Ishikawa (cell line): ENCODE results near the gene NDUFAF8.

ENCODE experiments used
- CEBPB ChIP-seq: IDR thresholded peaks from 2 replicates; pipeline ENCODE4 v1.6.1; 2012
- CREB1 ChIP-seq: IDR thresholded peaks from 2 replicates; pipeline ENCODE4 v1.6.1; 2012; ENCODE audit warnings: low read depth
- EP300 ChIP-seq: IDR thresholded peaks from 2 replicates; pipeline ENCODE4 v1.6.1; 2012; ENCODE audit warnings: borderline replicate concordance
- RAD21 ChIP-seq: IDR thresholded peaks from 2 replicates; pipeline ENCODE4 v1.6.1; 2012; ENCODE audit warnings: low read depth
- TAF1 ChIP-seq: IDR thresholded peaks from 2 replicates; pipeline ENCODE4 v1.6.1; 2012; ENCODE audit warnings: low read depth, mild to moderate bottlenecking
- YY1 ChIP-seq: IDR thresholded peaks from 2 replicates; pipeline ENCODE4 v1.6.1; 2012; ENCODE audit warnings: low read depth
- TF ChIP-seq, protein P1 (sequence below): IDR thresholded peaks from 2 replicates; pipeline ENCODE4 v1.6.1; 2012; ENCODE audit warnings: low read depth, mild to moderate bottlenecking

DNA sequence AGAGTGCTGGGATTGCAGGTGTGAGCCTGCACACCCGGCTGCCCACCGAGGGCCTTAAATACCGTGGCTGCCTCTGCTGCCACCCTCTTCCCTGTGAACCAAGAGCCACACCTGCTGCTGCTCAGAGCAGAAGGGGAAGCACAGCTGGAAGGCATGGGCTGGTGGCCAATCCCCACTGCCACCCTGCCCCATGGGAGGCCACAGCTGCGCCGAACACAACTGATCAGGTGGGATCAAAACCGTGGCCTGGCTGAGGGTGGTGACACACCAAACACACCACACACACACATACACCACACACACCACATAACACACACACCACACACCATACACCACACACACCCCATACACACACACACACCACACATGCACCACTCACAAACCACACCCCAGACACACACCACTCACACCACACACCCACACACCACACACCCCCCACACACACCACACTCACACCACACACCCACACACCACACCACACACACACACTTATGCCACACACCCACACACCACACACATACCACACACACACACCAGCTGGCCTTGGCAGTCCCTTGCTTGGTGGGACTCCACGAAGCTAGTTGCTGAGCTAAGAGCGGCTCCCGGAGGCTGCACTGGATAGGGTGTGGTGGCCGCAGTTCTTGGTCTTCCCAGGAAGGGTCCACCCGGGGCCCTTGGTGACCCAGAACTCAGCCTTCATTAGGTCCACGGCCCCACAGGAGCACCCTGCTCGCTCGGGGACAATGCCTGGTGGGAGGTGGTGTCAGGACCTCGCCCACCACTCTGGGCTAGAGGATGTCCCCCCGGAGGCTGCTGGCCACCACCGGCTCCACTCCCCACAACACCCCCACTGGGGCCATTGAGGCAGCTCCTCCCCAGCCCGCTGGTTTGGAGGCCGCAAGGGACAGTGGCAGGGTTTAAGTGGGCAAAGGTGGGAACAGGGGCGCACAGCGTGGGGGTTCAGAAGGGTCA, 31.2 kb upstream of the NDUFAF8 start:
- TF ChIP-seq, protein P1, sequence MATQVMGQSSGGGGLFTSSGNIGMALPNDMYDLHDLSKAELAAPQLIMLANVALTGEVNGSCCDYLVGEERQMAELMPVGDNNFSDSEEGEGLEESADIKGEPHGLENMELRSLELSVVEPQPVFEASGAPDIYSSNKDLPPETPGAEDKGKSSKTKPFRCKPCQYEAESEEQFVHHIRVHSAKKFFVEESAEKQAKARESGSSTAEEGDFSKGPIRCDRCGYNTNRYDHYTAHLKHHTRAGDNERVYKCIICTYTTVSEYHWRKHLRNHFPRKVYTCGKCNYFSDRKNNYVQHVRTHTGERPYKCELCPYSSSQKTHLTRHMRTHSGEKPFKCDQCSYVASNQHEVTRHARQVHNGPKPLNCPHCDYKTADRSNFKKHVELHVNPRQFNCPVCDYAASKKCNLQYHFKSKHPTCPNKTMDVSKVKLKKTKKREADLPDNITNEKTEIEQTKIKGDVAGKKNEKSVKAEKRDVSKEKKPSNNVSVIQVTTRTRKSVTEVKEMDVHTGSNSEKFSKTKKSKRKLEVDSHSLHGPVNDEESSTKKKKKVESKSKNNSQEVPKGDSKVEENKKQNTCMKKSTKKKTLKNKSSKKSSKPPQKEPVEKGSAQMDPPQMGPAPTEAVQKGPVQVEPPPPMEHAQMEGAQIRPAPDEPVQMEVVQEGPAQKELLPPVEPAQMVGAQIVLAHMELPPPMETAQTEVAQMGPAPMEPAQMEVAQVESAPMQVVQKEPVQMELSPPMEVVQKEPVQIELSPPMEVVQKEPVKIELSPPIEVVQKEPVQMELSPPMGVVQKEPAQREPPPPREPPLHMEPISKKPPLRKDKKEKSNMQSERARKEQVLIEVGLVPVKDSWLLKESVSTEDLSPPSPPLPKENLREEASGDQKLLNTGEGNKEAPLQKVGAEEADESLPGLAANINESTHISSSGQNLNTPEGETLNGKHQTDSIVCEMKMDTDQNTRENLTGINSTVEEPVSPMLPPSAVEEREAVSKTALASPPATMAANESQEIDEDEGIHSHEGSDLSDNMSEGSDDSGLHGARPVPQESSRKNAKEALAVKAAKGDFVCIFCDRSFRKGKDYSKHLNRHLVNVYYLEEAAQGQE: no peak
- TF ChIP-seq TAF1 (no peak), RAD21 (no peak), EP300 (no peak), CEBPB (no peak), YY1 (no peak), CREB1 (no peak)
